ENCODE data around the gene ST7.

Gene ST7

DNA sequence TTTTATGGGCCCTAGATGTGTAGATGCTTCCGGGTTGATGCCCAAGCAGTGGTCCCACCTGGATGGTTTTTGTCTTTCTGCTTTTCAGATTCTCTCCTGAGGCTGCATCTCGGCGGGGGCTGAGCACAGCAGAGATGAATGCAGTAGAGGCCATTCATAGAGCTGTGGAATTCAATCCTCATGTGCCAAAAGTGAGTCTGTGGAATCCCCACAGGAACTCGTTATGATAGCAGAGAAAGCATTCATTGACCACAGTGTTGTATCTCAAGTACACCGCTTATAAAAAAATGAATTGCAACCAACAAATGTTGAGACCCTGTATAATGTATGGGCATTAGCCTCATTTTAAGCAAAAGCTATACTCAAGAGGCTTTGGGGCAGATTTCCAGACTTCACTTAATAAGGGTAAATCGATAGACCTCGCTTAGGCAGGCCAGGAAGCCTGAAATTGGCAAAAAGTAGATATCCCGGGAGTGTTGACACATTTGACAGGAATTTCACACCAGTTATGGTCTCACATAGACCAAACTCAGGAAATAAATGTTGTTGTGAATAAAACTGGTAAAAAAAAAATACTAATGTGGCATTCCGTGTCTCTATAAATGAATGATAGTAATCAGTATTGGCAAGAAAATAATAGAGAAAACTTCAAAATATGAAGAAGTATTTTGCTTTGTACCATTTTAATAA, 237.6 kb downstream of the ST7 start:
- no peaks in the 10 kb centered on the region for H3K4me1 ChIP-seq
- no peak overlapping the region for H3K4me3 ChIP-seq (ENCODE audit: low read depth, low read length)
- H3K9me3 ChIP-seq: no peaks in the 10 kb centered on the region
- DNase-seq: no peak
- H3K27me3 ChIP-seq: no peaks in the 10 kb centered on the region
- TF ChIP-seq, protein P1, sequence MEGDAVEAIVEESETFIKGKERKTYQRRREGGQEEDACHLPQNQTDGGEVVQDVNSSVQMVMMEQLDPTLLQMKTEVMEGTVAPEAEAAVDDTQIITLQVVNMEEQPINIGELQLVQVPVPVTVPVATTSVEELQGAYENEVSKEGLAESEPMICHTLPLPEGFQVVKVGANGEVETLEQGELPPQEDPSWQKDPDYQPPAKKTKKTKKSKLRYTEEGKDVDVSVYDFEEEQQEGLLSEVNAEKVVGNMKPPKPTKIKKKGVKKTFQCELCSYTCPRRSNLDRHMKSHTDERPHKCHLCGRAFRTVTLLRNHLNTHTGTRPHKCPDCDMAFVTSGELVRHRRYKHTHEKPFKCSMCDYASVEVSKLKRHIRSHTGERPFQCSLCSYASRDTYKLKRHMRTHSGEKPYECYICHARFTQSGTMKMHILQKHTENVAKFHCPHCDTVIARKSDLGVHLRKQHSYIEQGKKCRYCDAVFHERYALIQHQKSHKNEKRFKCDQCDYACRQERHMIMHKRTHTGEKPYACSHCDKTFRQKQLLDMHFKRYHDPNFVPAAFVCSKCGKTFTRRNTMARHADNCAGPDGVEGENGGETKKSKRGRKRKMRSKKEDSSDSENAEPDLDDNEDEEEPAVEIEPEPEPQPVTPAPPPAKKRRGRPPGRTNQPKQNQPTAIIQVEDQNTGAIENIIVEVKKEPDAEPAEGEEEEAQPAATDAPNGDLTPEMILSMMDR (IDR thresholded peaks at IDR 0.05; ENCODE audit: low read depth, low read length): no peak
- H3K36me3 ChIP-seq: peaks cover 3% of the 10 kb centered on the region

DNA sequence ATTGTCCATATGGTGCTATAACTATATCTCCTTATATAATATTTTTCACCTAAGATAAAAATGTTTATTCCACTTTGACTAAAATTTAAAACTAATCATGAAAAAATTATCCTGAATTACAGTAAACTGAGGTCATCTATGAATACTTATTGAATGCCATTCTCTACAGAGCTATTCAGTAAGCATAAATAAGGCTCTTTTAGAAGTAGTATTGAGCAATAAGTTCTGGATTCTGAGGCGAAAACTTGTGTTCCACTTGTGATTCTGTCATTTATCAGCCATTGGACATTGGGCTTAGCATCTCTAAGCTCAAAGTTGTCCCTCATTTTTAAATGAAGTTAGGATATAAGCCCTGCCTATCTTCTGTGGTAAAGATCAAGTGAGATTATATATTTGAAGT, 238.8 kb downstream of the ST7 start:
- H3K27me3 ChIP-seq: no peaks in the 10 kb centered on the region
- no peaks in the 10 kb centered on the region for H3K9me3 ChIP-seq
- TF ChIP-seq, protein P1 (IDR thresholded peaks at IDR 0.05; ENCODE audit: low read depth, low read length): no peak
- peaks cover 3% of the 10 kb centered on the region for H3K36me3 ChIP-seq
- no peak for DNase-seq
- H3K4me3 ChIP-seq (ENCODE audit: low read depth, low read length): no peak overlapping the region
- H3K4me1 ChIP-seq: no peaks in the 10 kb centered on the region

DNA sequence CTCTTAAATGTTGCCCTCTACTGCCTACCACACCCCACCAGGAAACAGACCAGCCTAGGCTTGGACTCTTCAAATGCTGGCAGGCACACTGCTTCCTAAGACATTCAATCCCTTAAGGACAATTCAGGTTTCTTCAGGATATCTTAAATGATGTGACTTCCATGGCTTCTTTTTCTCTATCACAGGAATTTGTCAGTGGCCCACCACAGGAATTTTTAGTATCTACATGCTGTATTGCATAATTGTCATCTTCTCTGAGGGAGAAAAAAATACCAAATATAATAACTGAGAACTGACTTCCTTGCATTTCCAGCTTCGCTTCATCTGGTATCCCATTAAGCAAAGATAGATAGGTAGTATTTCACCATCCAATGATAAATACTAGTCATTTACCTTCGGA, 240.3 kb downstream of the ST7 start:
- TF ChIP-seq, protein P1 (IDR thresholded peaks at IDR 0.05; ENCODE audit: low read depth, low read length): no peak
- H3K4me3 ChIP-seq (ENCODE audit: low read depth, low read length): no peak overlapping the region
- no peaks in the 10 kb centered on the region for H3K9me3 ChIP-seq
- peaks cover 12% of the 10 kb centered on the region for H3K36me3 ChIP-seq
- no peak for DNase-seq
- H3K4me1 ChIP-seq: no peaks in the 10 kb centered on the region
- no peaks in the 10 kb centered on the region for H3K27me3 ChIP-seq

DNA sequence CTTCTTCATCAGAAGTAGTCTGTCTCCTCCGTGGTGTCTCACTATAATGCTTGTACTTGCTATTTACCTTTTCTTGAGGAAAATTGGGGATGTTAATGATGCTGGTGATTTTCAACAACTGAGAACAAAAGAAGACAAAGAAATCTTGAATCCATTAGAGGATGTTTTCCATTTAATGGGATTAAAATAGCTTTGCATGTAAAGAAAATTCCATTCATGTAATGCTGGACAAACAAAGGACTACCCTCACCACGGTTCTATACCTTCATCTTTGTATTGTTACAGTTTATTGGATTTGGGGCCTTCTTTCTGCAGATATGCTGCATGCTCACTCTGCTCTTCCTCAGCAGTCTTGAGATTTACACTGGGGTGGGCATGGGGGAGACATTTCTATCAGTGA, 241.1 kb downstream of the ST7 start:
- no peaks in the 10 kb centered on the region for H3K27me3 ChIP-seq
- no peak overlapping the region for H3K4me3 ChIP-seq (ENCODE audit: low read depth, low read length)
- H3K4me1 ChIP-seq: no peaks in the 10 kb centered on the region
- H3K9me3 ChIP-seq: no peaks in the 10 kb centered on the region
- peaks cover 15% of the 10 kb centered on the region for H3K36me3 ChIP-seq
- TF ChIP-seq, protein P1 (IDR thresholded peaks at IDR 0.05; ENCODE audit: low read depth, low read length): no peak
- DNase-seq: no peak

DNA sequence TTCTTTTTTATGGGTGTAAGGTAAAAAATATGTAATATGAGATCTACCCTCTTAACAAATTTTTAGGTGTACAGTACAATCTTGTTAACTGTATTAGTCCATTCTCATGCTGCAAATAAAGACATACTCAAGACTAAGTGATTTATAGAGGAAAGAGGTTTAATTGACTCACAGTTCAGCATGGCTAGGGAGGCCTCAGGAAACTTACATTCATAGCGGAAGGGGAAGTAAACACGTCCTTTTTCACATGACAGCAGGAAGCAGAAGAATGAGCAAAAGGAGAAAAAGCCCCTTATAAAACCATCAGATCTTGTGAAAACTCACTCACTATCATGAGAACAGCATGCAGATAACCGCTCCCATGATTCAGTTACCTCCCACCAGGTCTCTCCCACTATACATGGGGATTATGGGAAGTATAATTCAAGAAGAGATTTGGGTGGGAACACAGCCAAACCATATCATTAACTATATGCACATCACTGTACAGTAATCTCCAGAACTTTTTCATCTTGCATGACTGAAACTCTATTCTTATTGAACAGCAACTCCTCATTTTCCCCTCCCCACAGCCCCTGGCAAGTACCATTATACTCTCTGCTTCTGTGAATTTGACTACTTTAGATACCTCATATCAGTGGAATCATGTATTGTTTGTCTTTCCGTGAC, 242.2 kb downstream of the ST7 start:
- TF ChIP-seq, protein P1 (IDR thresholded peaks at IDR 0.05; ENCODE audit: low read depth, low read length): no peak
- Histone ChIP-seq H3K4me1 (no peaks in the 10 kb centered on the region), H3K27me3 (no peaks in the 10 kb centered on the region)

DNA sequence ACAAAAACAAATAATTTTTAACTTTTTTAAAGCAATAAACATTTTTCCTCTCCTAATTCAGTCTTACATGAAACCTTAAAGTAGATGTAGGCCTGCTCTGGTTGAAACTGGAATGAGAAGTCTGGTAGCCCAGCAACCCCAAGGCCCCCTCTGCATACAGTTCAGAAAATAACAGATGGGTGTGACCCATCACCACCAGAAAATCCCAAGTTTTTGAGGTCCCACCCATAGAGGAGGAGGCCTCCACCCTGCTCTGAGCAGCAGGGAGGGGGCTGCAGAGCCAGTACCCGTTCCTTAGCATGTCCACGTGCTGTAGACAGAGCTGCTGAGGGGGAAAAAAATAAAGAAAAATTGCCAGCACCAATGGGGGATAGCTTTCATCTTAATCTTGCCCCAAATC, 246.8 kb downstream of the ST7 start:
- TF ChIP-seq, protein P1 (IDR thresholded peaks at IDR 0.05; ENCODE audit: low read depth, low read length): no peak
- Histone ChIP-seq H3K27me3 (no peaks in the 10 kb centered on the region), H3K4me3 (ENCODE audit: low read depth, low read length) (no peak overlapping the region), H3K9me3 (no peaks in the 10 kb centered on the region), H3K36me3 (peaks cover 12% of the 10 kb centered on the region), H3K4me1 (no peaks in the 10 kb centered on the region)
- DNase-seq: no peak

More for the DNA sequence above, 242.2 kb downstream of the ST7 start:
- H3K9me3 ChIP-seq: no peaks in the 10 kb centered on the region
- H3K4me3 ChIP-seq (ENCODE audit: low read depth, low read length): no peak overlapping the region
- DNase-seq: no peak
- H3K36me3 ChIP-seq: peaks cover 15% of the 10 kb centered on the region

Data from BE2C (cell line).